ENCODE results near the gene ADGRG1.

Gene ADGRG1

DNA sequence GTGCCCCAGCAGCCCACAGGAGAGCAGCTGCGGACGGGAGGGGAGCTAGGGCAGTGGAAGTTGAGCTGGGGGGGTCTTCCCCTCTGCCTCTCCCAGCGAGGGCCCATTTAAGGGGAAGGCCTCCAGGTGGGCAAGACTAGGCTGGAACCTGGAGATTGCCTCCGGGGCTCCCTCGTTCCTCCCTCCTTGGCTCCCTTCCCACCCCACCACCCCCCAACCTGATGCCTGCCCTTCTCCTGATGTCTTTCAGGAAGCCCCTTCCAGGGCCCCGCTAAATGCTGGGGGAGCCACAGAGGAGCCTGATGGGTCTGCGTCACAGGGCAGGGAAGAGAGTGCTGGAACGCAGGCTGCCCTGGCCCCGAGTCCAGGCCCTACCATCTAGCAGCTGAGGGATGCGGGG, 16.7 kb downstream of the ADGRG1 start:
- H3K4me1 ChIP-seq (ENCODE audit: control insufficient read depth, insufficient read depth, low read length) = no peaks in the 10 kb centered on the region
- POLR2A ChIA-PET = no interaction called here

DNA sequence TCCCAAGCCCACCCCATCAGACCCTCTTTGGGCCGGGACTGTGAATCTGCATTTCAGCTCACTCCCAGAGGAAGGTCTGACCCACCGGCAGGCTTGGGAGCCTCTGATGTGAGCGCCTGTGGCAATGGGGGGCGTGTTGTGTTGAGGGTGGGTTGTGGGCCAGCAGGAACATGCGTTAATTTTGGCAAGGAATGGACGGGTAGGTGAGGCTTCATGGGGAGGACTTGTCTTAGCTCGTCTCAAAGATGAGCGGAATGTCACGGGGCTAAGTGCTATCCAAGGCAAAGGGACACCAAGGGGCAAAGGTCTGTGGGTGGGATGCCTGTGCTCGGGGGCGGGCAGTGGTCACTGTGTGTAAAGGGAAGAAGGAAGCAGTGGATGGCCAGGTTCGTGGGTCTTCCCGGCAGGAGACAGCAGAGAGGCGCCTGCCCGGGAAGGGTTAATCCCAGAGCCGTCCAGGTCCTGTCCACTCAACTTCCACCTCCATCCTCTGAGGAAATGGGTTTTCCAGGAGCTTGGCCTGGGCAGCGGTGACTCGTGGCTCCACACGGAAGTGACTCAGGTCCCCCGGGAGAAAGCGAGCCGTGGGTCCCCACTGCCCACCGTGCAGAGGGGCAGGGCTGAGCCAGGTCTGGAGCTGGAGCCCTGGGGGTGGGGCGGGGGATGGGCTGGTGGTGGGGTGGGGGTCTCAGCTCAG, 17.4 kb downstream of the ADGRG1 start:
- H3K9me3 ChIP-seq (ENCODE audit: control insufficient read depth, insufficient read depth, low read depth, low read length) = no peaks in the 10 kb centered on the region
- H3K4me1 ChIP-seq (ENCODE audit: control insufficient read depth, insufficient read depth, low read length) = no peaks in the 10 kb centered on the region
- TF ChIP-seq, protein P1, sequence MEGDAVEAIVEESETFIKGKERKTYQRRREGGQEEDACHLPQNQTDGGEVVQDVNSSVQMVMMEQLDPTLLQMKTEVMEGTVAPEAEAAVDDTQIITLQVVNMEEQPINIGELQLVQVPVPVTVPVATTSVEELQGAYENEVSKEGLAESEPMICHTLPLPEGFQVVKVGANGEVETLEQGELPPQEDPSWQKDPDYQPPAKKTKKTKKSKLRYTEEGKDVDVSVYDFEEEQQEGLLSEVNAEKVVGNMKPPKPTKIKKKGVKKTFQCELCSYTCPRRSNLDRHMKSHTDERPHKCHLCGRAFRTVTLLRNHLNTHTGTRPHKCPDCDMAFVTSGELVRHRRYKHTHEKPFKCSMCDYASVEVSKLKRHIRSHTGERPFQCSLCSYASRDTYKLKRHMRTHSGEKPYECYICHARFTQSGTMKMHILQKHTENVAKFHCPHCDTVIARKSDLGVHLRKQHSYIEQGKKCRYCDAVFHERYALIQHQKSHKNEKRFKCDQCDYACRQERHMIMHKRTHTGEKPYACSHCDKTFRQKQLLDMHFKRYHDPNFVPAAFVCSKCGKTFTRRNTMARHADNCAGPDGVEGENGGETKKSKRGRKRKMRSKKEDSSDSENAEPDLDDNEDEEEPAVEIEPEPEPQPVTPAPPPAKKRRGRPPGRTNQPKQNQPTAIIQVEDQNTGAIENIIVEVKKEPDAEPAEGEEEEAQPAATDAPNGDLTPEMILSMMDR (tag by site-specific recombination; IDR thresholded peaks at IDR 0.05) = no peak
- TF ChIP-seq ZNF544 (tag by site-specific recombination; IDR thresholded peaks at IDR 0.05) (no peak), ZNF843 (tag by site-specific recombination; IDR thresholded peaks at IDR 0.05) (no peak), ZNF549 (tag by site-specific recombination; IDR thresholded peaks at IDR 0.05) (no peak), ZNF701 (tag by site-specific recombination; IDR thresholded peaks at IDR 0.05) (no peak), ZNF791 (tag by site-specific recombination; IDR thresholded peaks at IDR 0.05) (no peak), ZFP69B (tag by site-specific recombination; IDR thresholded peaks at IDR 0.05) (no peak), ZNF341 (tag by site-specific recombination; IDR thresholded peaks at IDR 0.05; ENCODE audit: low read depth) (no peak), ZNF677 (tag by site-specific recombination; IDR thresholded peaks at IDR 0.05) (no peak), ZNF155 (tag by site-specific recombination; IDR thresholded peaks at IDR 0.05) (no peak), ZNF600 (tag by site-specific recombination; IDR thresholded peaks at IDR 0.05) (no peak), ZNF146 (tag by site-specific recombination; IDR thresholded peaks at IDR 0.05) (no peak), KLF9 (tag by site-specific recombination; IDR thresholded peaks at IDR 0.05; ENCODE audit: low read depth) (no peak), ZNF76 (tag by site-specific recombination; IDR thresholded peaks at IDR 0.05; ENCODE audit: borderline replicate concordance, low read depth) (no peak), ZNF266 (tag by site-specific recombination; IDR thresholded peaks at IDR 0.05; ENCODE audit: low read depth) (no peak)
- TF ChIP-seq, protein P2, sequence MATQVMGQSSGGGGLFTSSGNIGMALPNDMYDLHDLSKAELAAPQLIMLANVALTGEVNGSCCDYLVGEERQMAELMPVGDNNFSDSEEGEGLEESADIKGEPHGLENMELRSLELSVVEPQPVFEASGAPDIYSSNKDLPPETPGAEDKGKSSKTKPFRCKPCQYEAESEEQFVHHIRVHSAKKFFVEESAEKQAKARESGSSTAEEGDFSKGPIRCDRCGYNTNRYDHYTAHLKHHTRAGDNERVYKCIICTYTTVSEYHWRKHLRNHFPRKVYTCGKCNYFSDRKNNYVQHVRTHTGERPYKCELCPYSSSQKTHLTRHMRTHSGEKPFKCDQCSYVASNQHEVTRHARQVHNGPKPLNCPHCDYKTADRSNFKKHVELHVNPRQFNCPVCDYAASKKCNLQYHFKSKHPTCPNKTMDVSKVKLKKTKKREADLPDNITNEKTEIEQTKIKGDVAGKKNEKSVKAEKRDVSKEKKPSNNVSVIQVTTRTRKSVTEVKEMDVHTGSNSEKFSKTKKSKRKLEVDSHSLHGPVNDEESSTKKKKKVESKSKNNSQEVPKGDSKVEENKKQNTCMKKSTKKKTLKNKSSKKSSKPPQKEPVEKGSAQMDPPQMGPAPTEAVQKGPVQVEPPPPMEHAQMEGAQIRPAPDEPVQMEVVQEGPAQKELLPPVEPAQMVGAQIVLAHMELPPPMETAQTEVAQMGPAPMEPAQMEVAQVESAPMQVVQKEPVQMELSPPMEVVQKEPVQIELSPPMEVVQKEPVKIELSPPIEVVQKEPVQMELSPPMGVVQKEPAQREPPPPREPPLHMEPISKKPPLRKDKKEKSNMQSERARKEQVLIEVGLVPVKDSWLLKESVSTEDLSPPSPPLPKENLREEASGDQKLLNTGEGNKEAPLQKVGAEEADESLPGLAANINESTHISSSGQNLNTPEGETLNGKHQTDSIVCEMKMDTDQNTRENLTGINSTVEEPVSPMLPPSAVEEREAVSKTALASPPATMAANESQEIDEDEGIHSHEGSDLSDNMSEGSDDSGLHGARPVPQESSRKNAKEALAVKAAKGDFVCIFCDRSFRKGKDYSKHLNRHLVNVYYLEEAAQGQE (tag by site-specific recombination; IDR thresholded peaks at IDR 0.05) = no peak
- TF ChIP-seq, protein P3, sequence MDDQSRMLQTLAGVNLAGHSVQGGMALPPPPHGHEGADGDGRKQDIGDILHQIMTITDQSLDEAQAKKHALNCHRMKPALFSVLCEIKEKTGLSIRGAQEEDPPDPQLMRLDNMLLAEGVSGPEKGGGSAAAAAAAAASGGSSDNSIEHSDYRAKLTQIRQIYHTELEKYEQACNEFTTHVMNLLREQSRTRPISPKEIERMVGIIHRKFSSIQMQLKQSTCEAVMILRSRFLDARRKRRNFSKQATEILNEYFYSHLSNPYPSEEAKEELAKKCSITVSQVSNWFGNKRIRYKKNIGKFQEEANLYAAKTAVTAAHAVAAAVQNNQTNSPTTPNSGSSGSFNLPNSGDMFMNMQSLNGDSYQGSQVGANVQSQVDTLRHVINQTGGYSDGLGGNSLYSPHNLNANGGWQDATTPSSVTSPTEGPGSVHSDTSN (CRISPR knock-in tag; IDR thresholded peaks at IDR 0.05) = no peak
- TF ChIP-seq, protein P4, sequence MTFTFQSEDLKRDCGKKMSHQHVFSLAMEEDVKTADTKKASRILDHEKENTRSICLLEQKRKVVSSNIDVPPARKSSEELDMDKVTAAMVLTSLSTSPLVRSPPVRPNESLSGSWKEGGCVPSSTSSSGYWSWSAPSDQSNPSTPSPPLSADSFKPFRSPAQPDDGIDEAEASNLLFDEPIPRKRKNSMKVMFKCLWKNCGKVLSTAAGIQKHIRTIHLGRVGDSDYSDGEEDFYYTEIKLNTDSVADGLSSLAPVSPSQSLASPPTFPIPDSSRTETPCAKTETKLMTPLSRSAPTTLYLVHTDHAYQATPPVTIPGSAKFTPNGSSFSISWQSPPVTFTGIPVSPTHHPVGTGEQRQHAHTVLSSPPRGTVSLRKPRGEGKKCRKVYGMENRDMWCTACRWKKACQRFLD (tag by site-specific recombination; IDR thresholded peaks at IDR 0.05) = no peak
- TF ChIP-seq, protein P5, sequence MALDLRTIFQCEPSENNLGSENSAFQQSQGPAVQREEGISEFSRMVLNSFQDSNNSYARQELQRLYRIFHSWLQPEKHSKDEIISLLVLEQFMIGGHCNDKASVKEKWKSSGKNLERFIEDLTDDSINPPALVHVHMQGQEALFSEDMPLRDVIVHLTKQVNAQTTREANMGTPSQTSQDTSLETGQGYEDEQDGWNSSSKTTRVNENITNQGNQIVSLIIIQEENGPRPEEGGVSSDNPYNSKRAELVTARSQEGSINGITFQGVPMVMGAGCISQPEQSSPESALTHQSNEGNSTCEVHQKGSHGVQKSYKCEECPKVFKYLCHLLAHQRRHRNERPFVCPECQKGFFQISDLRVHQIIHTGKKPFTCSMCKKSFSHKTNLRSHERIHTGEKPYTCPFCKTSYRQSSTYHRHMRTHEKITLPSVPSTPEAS (tag by site-specific recombination; IDR thresholded peaks at IDR 0.05) = no peak
- POLR2A ChIA-PET = no interaction called here
- CTCF ChIA-PET = interaction anchor here (0.6 to 5.9 kb wide), 5 partner anchors 45 to 369 kb away, joined by 3 to 87 read pairs (median 5); no protein-coding TSS in a partner anchor
- H3K27ac ChIP-seq (ENCODE audit: extremely low read depth, low read depth, low read length) = no peak overlapping the region
- no peak overlapping the region for H3K4me3 ChIP-seq (ENCODE audit: low read depth, low read length)
- H3K36me3 ChIP-seq (ENCODE audit: control insufficient read depth in 2 of 2, insufficient read depth in 1 of 2, low read length in 2 of 2) = no peaks in the 10 kb centered on the region

More for the DNA sequence above, 16.7 kb downstream of the ADGRG1 start:
- no peak for TF ChIP-seq KLF1 (tag by site-specific recombination; IDR thresholded peaks at IDR 0.05)
- TF ChIP-seq ZNF473 (tag by site-specific recombination; IDR thresholded peaks at IDR 0.05) = no peak
- TF ChIP-seq BCL11B (tag by site-specific recombination; IDR thresholded peaks at IDR 0.05; ENCODE audit: low read depth) = no peak
- TF ChIP-seq SP3 (tag by site-specific recombination; IDR thresholded peaks at IDR 0.05) = no peak
- no peak for TF ChIP-seq ZNF830 (tag by site-specific recombination; IDR thresholded peaks at IDR 0.05; ENCODE audit: low read depth)
- TF ChIP-seq, protein P6, sequence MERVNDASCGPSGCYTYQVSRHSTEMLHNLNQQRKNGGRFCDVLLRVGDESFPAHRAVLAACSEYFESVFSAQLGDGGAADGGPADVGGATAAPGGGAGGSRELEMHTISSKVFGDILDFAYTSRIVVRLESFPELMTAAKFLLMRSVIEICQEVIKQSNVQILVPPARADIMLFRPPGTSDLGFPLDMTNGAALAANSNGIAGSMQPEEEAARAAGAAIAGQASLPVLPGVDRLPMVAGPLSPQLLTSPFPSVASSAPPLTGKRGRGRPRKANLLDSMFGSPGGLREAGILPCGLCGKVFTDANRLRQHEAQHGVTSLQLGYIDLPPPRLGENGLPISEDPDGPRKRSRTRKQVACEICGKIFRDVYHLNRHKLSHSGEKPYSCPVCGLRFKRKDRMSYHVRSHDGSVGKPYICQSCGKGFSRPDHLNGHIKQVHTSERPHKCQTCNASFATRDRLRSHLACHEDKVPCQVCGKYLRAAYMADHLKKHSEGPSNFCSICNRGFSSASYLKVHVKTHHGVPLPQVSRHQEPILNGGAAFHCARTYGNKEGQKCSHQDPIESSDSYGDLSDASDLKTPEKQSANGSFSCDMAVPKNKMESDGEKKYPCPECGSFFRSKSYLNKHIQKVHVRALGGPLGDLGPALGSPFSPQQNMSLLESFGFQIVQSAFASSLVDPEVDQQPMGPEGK (tag by site-specific recombination; IDR thresholded peaks at IDR 0.05) = no peak
- CTCF ChIA-PET = interaction anchor here (0.6 to 5.9 kb wide), 2 partner anchors 45 to 369 kb away, joined by 3 to 59 read pairs; no protein-coding TSS in a partner anchor
- H3K4me3 ChIP-seq (ENCODE audit: low read depth, low read length) = no peak overlapping the region
- no peak overlapping the region for H3K27ac ChIP-seq (ENCODE audit: extremely low read depth, low read depth, low read length)
- H3K36me3 ChIP-seq (ENCODE audit: control insufficient read depth in 2 of 2, insufficient read depth in 1 of 2, low read length in 2 of 2) = no peaks in the 10 kb centered on the region
- H3K9me3 ChIP-seq (ENCODE audit: control insufficient read depth, insufficient read depth, low read depth, low read length) = no peaks in the 10 kb centered on the region
